Kidney (tissue), 14 donors: ENCODE data around the gene ARL9. TPM values are rescaled to one million over a fixed set of nuclear protein-coding genes. Genes with fewer than 3 reads are reported as not detected.

Experiments used
- DNase-seq, 5 donors: peaks; one replicate each; pipeline ENCODE4 v3.0.0-alpha.2; 2013 to 2020
- FAIRE-seq: peaks from 2 replicates; lab custom pipeline; 2012; peaks lifted over from hg19 to GRCh38; lab: Jason Lieb, UNC
- H3K27ac ChIP-seq, 2 donors: one replicate each; pipeline ENCODE4 v1.7.0; 2013; ENCODE audit warnings: low read depth in 2 of 2, low read length in 2 of 2, inconsistent platforms in 1 of 2
- H3K27me3 ChIP-seq: one replicate; pipeline ENCODE4 v1.7.1; 2013; ENCODE audit warnings: low read length, inconsistent platforms; ENCODE audit not compliant: control insufficient read depth, insufficient read depth
- H3K36me3 ChIP-seq, 3 donors: one replicate each; pipeline versions ENCODE4 v1.7.0 to v1.7.1; 2013; ENCODE audit warnings: low read length in 3 of 3, control low read depth in 1 of 3, inconsistent platforms in 1 of 3; ENCODE audit not compliant: insufficient read depth in 3 of 3, control insufficient read depth in 2 of 3
- H3K4me1 ChIP-seq, 3 donors: one replicate each; pipeline versions ENCODE4 v1.7.0 to v1.7.1; 2013; ENCODE audit warnings: low read length in 3 of 3, inconsistent platforms in 1 of 3, low read depth in 1 of 3; ENCODE audit not compliant: control insufficient read depth in 2 of 3, insufficient read depth in 2 of 3
- H3K4me3 ChIP-seq, 3 donors: one replicate each; pipeline versions ENCODE4 v1.7.0 to v1.8.1; 2013; ENCODE audit warnings: low read length in 3 of 3, control low read depth in 1 of 3, inconsistent platforms in 1 of 3
- H3K9ac ChIP-seq, 3 donors: one replicate each; pipeline versions ENCODE4 v1.7.0 to v1.7.1; 2013; ENCODE audit warnings: low read length in 3 of 3, control low read depth in 1 of 3, inconsistent platforms in 1 of 3
- H3K9me3 ChIP-seq, 3 donors: one replicate each; pipeline versions ENCODE4 v1.7.0 to v1.7.1; 2013; ENCODE audit warnings: low read length in 3 of 3, control low read depth in 1 of 3, inconsistent platforms in 1 of 3; ENCODE audit not compliant: control insufficient read depth in 2 of 3, insufficient read depth in 1 of 3
- CTCF ChIP-seq: IDR thresholded peaks from 3 replicates; pipeline ENCODE4 v1.5.1; 2012; ENCODE audit warnings: mild to moderate bottlenecking, moderate library complexity, borderline replicate concordance; ENCODE audit not compliant: insufficient read depth; ENCODE audit errors: extremely low read depth
- intact Hi-C: fragments of 100-400 bp; cut with DNase I; formaldehyde crosslinking; loops from one replicate; pipeline ENCODE4 v1.11.1; 2022
- polyA plus RNA-seq: library from polyadenylated mRNA; stranded (reverse); fragments of 350-450 nt; fragmentation: Illumina TruSeq; extraction: RNeasy Lipid Tissue Mini Kit (QIAGEN cat#74804); gene quantifications from one replicate; pipeline ENCODE4 v1.2.3, GENCODE V29; 2014; ENCODE audit warnings: low read depth, low replicate concordance; ENCODE audit not compliant: insufficient read depth
- total RNA-seq: library from RNA; stranded (reverse); fragmentation: NEBNext Ultra II Directional; extraction: Animal tissue kit (Norgen Biotek cat#: 25700); gene quantifications from one replicate; pipeline ENCODE4 v1.2.1, GENCODE V29; 2021
- donor health status: control.
- donor health status: control.
- donor health status: control.
- donor health status: control.
- donor health status: control.
- donor health status: DM: yes; HTN: yes; CAD: no.
- donor health status: Normal renal cell carcinoma (clear cell type).

Gene ARL9
- total and polyA plus RNA-seq, 2 donors from 2014 or later: 0.19 to 0.26 TPM

DNA sequence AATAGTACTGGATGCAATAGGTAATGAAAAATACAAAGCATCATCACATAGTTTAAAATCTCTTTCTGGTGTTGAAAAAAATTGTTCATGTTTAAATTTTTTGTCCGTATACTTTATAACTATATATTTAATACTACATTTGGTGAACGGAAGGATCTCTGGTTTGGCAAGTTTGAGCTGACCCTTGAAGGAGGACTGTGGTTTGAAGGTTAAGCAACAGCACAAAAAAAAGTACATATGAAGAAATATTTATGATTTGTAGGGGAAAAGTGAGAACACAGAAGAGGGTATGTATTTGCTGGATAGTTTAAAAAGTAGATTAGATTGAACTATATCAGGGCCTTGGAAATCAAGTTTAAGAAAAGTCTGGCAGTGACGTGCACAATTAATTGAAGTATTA is 24.9 kb upstream of the ARL9 start:
- Histone ChIP-seq H3K27me3 (no peaks in the 10 kb centered on the region), H3K9ac (no peak overlapping the region), H3K27ac (no peak overlapping the region), H3K4me3 (no peak overlapping the region), H3K36me3 (peaks cover 0 to 34% (median 2%) of the 10 kb centered on the region in 3 donors), H3K9me3 (no peaks in the 10 kb centered on the region), H3K4me1 (no peaks in the 10 kb centered on the region)
- FAIRE-seq (no peak), DNase-seq (no peak)
- intact Hi-C loops: no loop called here
- TF ChIP-seq CTCF: no peak

GRCh38 chr4:56496241-56496640 is 9.3 kb upstream of the ARL9 start:
- no peak for TF ChIP-seq CTCF
- no peak overlapping the region for H3K9ac ChIP-seq
- DNase-seq (no peak), FAIRE-seq (no peak)
- no peak overlapping the region for H3K27ac ChIP-seq
- intact Hi-C loops: no loop called here
- H3K36me3 ChIP-seq: peaks cover 4 to 15% (median 9%) of the 10 kb centered on the region in 3 donors
- H3K27me3 ChIP-seq: no peaks in the 10 kb centered on the region
- no peaks in the 10 kb centered on the region for H3K9me3 ChIP-seq
- H3K4me1 ChIP-seq: no peaks in the 10 kb centered on the region
- H3K4me3 ChIP-seq: no peak overlapping the region

DNA sequence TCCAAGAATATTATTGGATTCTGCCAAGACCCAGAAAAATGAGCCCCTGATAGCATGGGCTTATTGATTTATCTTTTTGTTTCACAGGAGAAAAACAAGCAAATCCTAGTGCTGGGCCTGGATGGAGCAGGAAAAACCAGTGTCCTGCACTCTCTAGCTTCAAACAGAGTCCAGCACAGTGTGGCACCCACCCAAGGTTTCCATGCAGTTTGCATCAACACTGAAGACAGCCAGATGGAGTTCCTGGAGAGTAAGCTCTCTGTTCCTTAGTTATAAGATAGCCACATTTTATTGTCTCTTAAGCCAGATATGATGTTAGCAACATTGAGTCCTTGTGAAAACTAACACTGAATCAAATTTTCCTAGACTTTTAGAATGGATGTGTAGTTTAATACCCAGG is 5.5 kb downstream of the ARL9 start:
- H3K27ac ChIP-seq: no peak overlapping the region
- H3K4me3 ChIP-seq: no peak overlapping the region
- DNase-seq: peak in 1 of 5 donors; percentile 42
- no peaks in the 10 kb centered on the region for H3K9me3 ChIP-seq
- no peak overlapping the region for H3K9ac ChIP-seq
- no peaks in the 10 kb centered on the region for H3K36me3 ChIP-seq
- intact Hi-C loops: no loop called here
- FAIRE-seq: no peak
- no peak for TF ChIP-seq CTCF
- H3K27me3 ChIP-seq: no peaks in the 10 kb centered on the region
- peaks cover 0 to 4% (median 0%) of the 10 kb centered on the region in 3 donors for H3K4me1 ChIP-seq

DNA sequence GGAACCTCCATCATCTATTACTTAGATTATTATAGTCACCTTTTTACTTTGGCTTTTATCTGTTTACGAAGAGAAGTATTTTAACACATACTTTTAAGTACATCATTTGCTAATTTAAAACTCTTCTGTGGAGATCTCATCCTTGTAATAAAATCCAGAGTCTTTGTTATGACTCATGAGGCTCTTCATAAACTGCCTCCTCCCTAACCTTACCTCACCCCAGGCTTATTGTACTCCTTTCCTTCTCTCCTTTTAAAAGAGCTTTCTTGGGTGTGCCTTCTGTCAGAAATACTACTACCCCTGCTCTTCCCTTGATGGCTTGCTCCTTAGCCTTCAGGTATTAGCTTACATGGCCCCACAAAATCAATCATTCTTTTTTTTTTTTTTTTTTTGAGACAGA is 6.6 kb downstream of the ARL9 start:
- Histone ChIP-seq H3K27ac (no peak overlapping the region), H3K9me3 (no peaks in the 10 kb centered on the region), H3K4me1 (no peaks in the 10 kb centered on the region), H3K36me3 (no peaks in the 10 kb centered on the region), H3K9ac (no peak overlapping the region), H3K4me3 (no peak overlapping the region), H3K27me3 (no peaks in the 10 kb centered on the region)
- intact Hi-C loops: no loop called here
- DNase-seq: no peak
- FAIRE-seq: no peak
- no peak for TF ChIP-seq CTCF
